Panc1 (cell line): ENCODE results near the gene VPS36. TPM values are rescaled to one million over a fixed set of nuclear protein-coding genes. Genes with fewer than 3 reads are reported as not detected.

Experiments used
- ATAC-seq: fragments of 200-7000 bp; cut with Tn5 transposase; 2 replicates; pipeline ENCODE4 v1.9.1; 2020; ENCODE audit warnings: mild to moderate bottlenecking, moderate library complexity
- BruUV-seq: library from RNA; stranded (reverse); fragments of 400-500 nt; replicated peaks from 2 replicates; lab custom pipeline; 2021; lab: Mats Ljungman, UMichigan
- CTCF ChIA-PET: fragments of 300-600 bp; sonication (Branson Sonifier 250); formaldehyde crosslinking; loops from one replicate; lab custom pipeline; 2022; ENCODE audit warnings: antibody characterized with exemption; lab: Charles Lee
- POLR2A ChIA-PET: fragments of 300-600 bp; sonication (Branson Sonifier 250); formaldehyde crosslinking; loops from one replicate; lab custom pipeline; 2022; ENCODE audit warnings: antibody characterized with exemption; lab: Charles Lee
- DNase-seq: peaks from one replicate; pipeline ENCODE4 v3.0.0-alpha.2; 2010; ENCODE audit warnings: low read depth, low spot score
- H3K27ac ChIP-seq: 2 replicates; pipeline ENCODE4 v1.5.1; 2011; ENCODE audit warnings: mild to moderate bottlenecking, low read length, inconsistent platforms
- H3K27me3 ChIP-seq: fragments of 200-500 bp; sonication (Bioruptor generic); 2 replicates; pipeline ENCODE4 v1.6.0; 2014; ENCODE audit warnings: low read length, inconsistent platforms; ENCODE audit not compliant: control insufficient read depth, insufficient read depth
- H3K36me3 ChIP-seq: fragments of 200-500 bp; sonication (Bioruptor generic); 2 replicates; pipeline ENCODE4 v1.5.1; 2014; ENCODE audit warnings: inconsistent platforms, mild to moderate bottlenecking, low read length, moderate library complexity; ENCODE audit not compliant: control insufficient read depth, insufficient read depth
- H3K4me1 ChIP-seq: 2 replicates; pipeline ENCODE4 v1.5.1; 2011; ENCODE audit warnings: inconsistent platforms, mild to moderate bottlenecking, low read length, moderate library complexity; ENCODE audit not compliant: control insufficient read depth, insufficient read depth
- H3K4me3 ChIP-seq, 2 experiments: 2 replicates each; pipeline ENCODE4 v1.5.1; 2011 to 2012; ENCODE audit warnings: low read depth in 2 of 2, low read length in 2 of 2, mild to moderate bottlenecking in 2 of 2, inconsistent platforms in 1 of 2, moderate library complexity in 1 of 2
- H3K9me3 ChIP-seq: fragments of 200-500 bp; sonication (Bioruptor generic); 2 replicates; pipeline ENCODE4 v1.5.1; 2014; ENCODE audit warnings: low read depth, mild to moderate bottlenecking, inconsistent platforms, low read length, moderate library complexity; ENCODE audit not compliant: control insufficient read depth, insufficient read depth
- POLR2AphosphoS5 ChIP-seq: IDR thresholded peaks from 2 replicates; pipeline ENCODE4 v1.6.1; 2012; ENCODE audit warnings: mild to moderate bottlenecking, low read depth, low read length, moderate library complexity
- SIN3A ChIP-seq: IDR thresholded peaks from 2 replicates; pipeline ENCODE4 v1.6.1; 2012; ENCODE audit warnings: low read depth, mild to moderate bottlenecking, low read length, moderate library complexity, borderline replicate concordance; ENCODE audit not compliant: insufficient read depth
- TCF7L2 ChIP-seq: IDR thresholded peaks from 2 replicates; pipeline ENCODE4 v1.6.1; 2011; ENCODE audit warnings: mild to moderate bottlenecking, low read depth, low read length, inconsistent platforms
- in situ Hi-C: cut with HindIII; loops from 2 replicates; pipeline ENCODE4 v1.10.0; 2016; ENCODE audit warnings: low sequenced_read_pairs, low pct_unique_long_range_greater_than_20kb
- intact Hi-C: fragments of 100-400 bp; cut with micrococcal nuclease; formaldehyde crosslinking; loops from one replicate; pipeline ENCODE4 v1.10.0; 2022; ENCODE audit not compliant: unreplicated experiment
- total RNA-seq: library from RNA; stranded (reverse); gene quantifications from one replicate; pipeline ENCODE4 v1.2.1, GENCODE V29; 2021; ENCODE audit not compliant: unreplicated experiment
- TF ChIP-seq, protein P1 (sequence below), 2 experiments: IDR thresholded peaks; 2 replicates each; pipeline ENCODE4 v1.6.1; 2011 to 2012; ENCODE audit warnings: low read depth in 2 of 2, control low read depth in 1 of 2, low read length in 1 of 2, mild to moderate bottlenecking in 1 of 2, moderate library complexity in 1 of 2; ENCODE audit not compliant: insufficient read depth in 1 of 2
- TF ChIP-seq, protein P2 (sequence below): fragments of 450-650 bp; IDR thresholded peaks from 2 replicates; pipeline ENCODE4 v1.5.1; 2017; ENCODE audit warnings: mild to moderate bottlenecking

VPS36 gene
- total RNA-seq, 1 experiment from 2014 or later, result 32.1 TPM

DNA sequence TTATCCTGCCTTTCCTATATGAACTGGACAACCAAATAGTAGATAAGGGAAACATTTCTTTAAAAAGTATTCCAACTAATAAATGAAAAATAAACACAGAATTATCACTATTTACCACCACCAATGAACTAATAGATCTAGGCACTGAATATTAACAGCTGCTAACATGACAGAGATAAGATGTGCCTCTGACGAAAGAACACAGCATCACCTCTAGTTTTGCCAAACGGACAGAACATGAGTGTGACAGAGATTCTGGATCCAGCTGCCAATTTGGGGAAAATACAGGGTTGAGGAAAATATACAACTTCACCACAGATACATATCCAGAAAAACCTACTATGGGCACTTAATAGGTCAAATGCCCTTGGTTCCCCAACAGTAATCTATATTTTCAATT is 18.0 kb downstream of the VPS36 start:
- peaks cover 10% of the 10 kb centered on the region for H3K36me3 ChIP-seq
- intact Hi-C loops, result no loop called here
- TF ChIP-seq, protein P1, sequence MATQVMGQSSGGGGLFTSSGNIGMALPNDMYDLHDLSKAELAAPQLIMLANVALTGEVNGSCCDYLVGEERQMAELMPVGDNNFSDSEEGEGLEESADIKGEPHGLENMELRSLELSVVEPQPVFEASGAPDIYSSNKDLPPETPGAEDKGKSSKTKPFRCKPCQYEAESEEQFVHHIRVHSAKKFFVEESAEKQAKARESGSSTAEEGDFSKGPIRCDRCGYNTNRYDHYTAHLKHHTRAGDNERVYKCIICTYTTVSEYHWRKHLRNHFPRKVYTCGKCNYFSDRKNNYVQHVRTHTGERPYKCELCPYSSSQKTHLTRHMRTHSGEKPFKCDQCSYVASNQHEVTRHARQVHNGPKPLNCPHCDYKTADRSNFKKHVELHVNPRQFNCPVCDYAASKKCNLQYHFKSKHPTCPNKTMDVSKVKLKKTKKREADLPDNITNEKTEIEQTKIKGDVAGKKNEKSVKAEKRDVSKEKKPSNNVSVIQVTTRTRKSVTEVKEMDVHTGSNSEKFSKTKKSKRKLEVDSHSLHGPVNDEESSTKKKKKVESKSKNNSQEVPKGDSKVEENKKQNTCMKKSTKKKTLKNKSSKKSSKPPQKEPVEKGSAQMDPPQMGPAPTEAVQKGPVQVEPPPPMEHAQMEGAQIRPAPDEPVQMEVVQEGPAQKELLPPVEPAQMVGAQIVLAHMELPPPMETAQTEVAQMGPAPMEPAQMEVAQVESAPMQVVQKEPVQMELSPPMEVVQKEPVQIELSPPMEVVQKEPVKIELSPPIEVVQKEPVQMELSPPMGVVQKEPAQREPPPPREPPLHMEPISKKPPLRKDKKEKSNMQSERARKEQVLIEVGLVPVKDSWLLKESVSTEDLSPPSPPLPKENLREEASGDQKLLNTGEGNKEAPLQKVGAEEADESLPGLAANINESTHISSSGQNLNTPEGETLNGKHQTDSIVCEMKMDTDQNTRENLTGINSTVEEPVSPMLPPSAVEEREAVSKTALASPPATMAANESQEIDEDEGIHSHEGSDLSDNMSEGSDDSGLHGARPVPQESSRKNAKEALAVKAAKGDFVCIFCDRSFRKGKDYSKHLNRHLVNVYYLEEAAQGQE (IDR thresholded peaks at IDR 0.05; ENCODE audit: insufficient read depth in 1 of 2, low read depth in 2 of 2, low read length in 1 of 2), result no peak
- no peak for TF ChIP-seq TCF7L2
- TF ChIP-seq SIN3A, result no peak
- TF ChIP-seq, protein P2, sequence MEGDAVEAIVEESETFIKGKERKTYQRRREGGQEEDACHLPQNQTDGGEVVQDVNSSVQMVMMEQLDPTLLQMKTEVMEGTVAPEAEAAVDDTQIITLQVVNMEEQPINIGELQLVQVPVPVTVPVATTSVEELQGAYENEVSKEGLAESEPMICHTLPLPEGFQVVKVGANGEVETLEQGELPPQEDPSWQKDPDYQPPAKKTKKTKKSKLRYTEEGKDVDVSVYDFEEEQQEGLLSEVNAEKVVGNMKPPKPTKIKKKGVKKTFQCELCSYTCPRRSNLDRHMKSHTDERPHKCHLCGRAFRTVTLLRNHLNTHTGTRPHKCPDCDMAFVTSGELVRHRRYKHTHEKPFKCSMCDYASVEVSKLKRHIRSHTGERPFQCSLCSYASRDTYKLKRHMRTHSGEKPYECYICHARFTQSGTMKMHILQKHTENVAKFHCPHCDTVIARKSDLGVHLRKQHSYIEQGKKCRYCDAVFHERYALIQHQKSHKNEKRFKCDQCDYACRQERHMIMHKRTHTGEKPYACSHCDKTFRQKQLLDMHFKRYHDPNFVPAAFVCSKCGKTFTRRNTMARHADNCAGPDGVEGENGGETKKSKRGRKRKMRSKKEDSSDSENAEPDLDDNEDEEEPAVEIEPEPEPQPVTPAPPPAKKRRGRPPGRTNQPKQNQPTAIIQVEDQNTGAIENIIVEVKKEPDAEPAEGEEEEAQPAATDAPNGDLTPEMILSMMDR, result no peak
- no peak for TF ChIP-seq POLR2AphosphoS5
- H3K9me3 ChIP-seq, result no peaks in the 10 kb centered on the region
- peaks cover 12% of the 10 kb centered on the region for H3K4me1 ChIP-seq
- ChIA-PET CTCF (no interaction called here), POLR2A (no interaction called here)
- ATAC-seq (no peak), DNase-seq (no peak)
- H3K27me3 ChIP-seq, result no peaks in the 10 kb centered on the region
- in situ Hi-C loops, result no loop called here
- H3K4me3 ChIP-seq, result no peak overlapping the region
- H3K27ac ChIP-seq, result no peak overlapping the region
- no TSS peak for BruUV-seq

DNA sequence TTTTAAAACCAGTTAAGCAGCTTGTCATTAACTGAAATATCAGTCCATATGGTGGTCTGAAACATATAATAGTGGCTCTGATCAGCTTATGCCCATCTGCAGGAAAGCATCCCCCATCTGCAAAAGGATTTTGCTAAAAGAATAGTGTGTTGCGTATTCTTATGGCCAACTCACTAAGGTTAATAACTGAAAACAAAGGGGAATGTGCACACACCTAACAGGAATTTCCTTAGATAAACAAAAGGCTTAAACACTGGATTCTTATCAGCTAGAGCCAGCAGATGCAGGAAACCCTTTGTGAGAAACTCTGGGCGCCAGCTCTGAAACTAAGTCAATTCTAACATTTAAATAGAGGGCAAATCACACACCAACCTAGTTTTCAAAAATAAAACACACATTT is 22.1 kb downstream of the VPS36 start:
- DNase-seq (no peak), ATAC-seq (peak; percentile 84)
- intact Hi-C loops, result no loop called here
- no peak overlapping the region for H3K27ac ChIP-seq
- no peak overlapping the region for H3K4me3 ChIP-seq
- in situ Hi-C loops, result no loop called here
- no peaks in the 10 kb centered on the region for H3K27me3 ChIP-seq
- ChIA-PET CTCF (no interaction called here), POLR2A (no interaction called here)
- no TSS peak for BruUV-seq
- TF ChIP-seq POLR2AphosphoS5 (no peak), TCF7L2 (no peak), SIN3A (no peak)
- TF ChIP-seq, protein P1 (IDR thresholded peaks at IDR 0.05; ENCODE audit: insufficient read depth in 1 of 2, low read depth in 2 of 2, low read length in 1 of 2), result no peak
- TF ChIP-seq, protein P2, result no peak
- no peaks in the 10 kb centered on the region for H3K9me3 ChIP-seq
- peaks cover 12% of the 10 kb centered on the region for H3K4me1 ChIP-seq
- peaks cover 19% of the 10 kb centered on the region for H3K36me3 ChIP-seq
